IMR-90 (cell line): ENCODE data around the gene TXNL1.

Experiments
- BHLHE40 ChIP-seq: fragments of 150-350 bp; IDR thresholded peaks from 2 replicates; pipeline ENCODE4 v1.6.1; 2016; ENCODE audit warnings: mild to moderate bottlenecking, low read depth, low read length
- MAZ ChIP-seq: IDR thresholded peaks from 2 replicates; pipeline ENCODE4 v1.6.1; 2012; ENCODE audit warnings: low read depth, mild to moderate bottlenecking, low read length, improper control_type of control experiment, moderate library complexity, borderline replicate concordance
- POLR2A ChIP-seq: IDR thresholded peaks from 2 replicates; pipeline ENCODE4 v1.6.1; 2012; ENCODE audit warnings: mild to moderate bottlenecking, low read depth, low read length
- RAD21 ChIP-seq: IDR thresholded peaks from 2 replicates; pipeline ENCODE4 v1.6.1; 2012; ENCODE audit warnings: low read length, improper control_type of control experiment

GRCh38 chr18:56593906-56594305 lies 44.5 kb downstream of the TXNL1 start:
- TF ChIP-seq BHLHE40 (no peak), RAD21 (no peak), POLR2A (no peak), MAZ (no peak)
